Stimulated activated CD4-positive, alpha-beta T cell treated with anti-CD3 and anti-CD28 coated beads, Interleukin-15, amount 100 ng/mL, for 1 hour (primary cell): Measurements from ENCODE around the gene EFCAB5.
A peak's percentile ranks its signal among the peaks of the same experiment; 100 is the strongest.
"Not testable (repeated sequence)": the region's sequence is repeated elsewhere in the genome, so short reads cannot be mapped to it uniquely, and the experiment has no call there.

Source experiments
- DNase-seq, 2 donors: peaks; one replicate each; pipeline ENCODE4 v3.0.0-alpha.2; 2020; ENCODE audit warnings: low read depth in 1 of 2, low spot score in 1 of 2

The EFCAB5 gene

DNA sequence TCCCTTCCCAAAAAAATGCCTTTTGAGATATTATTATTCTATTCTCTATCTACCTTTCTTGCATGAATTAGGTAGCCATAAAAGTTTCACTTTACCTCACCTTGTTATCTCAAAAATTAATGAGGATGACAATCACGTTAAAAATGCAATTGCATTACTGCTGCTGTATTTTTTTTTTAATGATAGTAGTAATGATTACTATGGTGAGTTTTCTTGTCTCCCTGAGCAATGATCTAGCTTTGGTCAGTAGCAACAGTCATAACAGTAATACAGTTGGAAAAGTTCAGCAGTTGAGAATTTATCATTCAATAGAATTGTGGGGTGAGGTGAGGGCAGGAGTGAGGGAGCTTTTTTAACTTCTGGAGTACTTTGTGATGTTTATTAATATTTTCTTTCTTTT is at the start of gene EFCAB5:
TSS of gene EFCAB5 (plus strand) at position 301 of the 400 bp plus-strand sequence. CDS start 163 bp downstream, outside the sequence.
- no peak for DNase-seq

DNA sequence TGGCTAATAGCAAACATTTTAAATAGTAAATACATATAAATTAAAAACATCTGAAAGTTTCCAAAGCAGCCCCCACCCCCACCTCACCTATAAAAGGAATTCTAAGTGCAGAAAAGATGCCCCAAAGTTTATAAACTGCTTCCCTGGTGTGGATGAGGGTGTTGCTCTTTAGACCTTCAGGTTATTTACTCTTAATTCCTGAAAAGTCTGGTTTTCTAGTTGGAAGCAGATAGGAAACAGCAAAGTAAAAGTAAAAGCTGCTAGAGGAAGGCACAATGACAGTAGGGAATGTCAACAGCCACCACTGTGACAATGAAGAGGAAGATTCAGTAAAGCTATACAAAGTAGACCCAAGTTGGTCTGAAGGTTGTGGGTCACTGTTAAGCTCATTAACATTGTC is 49.2 kb upstream of the EFCAB5 start:
- DNase-seq = no peak

DNA sequence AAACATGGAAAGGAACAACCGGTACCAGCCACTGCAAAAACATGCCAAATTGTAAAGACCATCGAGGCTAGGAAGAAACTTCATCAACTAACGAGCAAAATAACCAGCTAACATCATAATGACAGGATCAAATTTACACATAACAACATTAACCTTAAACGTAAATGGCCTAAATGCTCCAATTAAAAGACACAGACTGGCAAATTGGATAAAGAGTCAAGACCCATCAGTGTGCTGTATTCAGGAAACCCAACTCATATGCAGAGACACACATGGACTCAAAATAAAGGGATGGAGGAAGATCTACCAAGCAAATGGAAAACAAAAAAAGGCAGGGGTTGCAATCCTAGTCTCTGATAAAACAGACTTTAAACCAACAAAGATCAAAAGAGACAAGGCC is 44.3 kb upstream of the EFCAB5 start:
- not testable (repeated sequence) for DNase-seq

DNA sequence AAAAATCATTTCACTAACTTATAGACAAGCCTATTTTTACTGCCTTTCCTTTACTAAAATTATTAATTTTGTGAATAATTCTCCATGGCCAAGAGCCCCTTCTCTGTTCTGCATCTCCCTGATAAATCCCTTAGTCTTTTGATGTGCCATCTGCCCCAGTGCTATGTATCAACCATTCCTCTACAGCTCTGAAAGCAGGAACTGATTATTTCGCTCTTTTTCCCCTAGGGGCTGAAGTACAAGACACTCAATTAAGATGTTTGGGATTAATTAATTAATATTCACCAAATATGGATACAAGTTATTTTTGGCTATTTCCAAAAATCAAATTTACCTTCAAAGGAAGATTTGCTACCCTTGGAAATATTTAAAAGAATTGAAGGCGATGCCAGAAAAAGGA is 38.0 kb upstream of the EFCAB5 start:
- DNase-seq = no peak

DNA sequence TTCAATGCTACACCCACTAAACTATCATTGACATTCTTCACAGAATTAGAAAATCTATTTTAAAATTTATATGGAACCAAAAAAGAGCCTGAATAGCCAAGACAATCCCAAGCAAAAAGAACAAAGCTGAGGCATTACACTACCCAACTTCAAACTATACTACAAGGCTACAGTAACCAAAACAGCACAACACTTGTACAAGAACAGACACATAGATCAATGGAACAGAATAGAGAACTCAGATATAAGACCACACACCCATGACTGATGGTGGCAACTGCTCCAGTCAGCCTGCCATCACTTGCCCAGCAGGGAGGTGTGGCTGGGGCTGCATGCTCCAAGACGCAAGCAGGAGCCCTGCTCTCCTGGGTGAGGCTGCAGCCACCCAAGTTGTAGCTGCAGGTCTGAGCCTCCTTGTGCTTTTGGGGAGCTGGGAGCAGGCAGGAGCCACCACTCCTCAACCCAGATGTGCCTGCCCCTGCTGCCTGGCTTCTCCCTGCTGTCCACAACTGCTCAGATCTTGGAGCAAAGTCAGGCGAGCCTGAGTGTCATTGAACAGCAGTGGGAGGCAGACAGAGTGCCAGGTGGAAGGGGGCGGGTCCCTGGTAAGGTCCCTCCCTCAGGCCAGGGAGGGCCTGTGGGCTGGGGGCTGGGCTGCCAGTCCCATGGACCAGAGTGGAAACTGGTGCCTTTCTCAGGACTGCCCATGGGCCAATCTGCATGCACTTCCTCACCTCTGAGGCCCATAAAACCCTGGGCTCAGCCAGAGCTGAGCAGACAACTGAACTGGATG is 36.2 kb upstream of the EFCAB5 start:
- DNase-seq = no peak

DNA sequence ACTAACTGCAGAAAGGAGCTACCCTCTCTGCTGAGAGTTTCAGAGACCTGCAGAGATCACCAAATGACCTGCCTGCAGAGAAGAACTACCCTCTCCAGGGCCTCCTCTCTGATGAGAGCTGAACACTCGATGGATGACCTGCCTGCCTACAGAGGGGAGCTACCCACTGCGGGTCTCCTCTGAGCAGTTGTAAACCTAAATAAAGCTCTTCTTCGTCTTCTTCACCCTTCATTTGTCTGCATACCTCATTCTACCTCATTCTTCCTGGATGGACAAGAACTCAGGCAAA is 35.6 kb upstream of the EFCAB5 start:
- DNase-seq = no peak

DNA sequence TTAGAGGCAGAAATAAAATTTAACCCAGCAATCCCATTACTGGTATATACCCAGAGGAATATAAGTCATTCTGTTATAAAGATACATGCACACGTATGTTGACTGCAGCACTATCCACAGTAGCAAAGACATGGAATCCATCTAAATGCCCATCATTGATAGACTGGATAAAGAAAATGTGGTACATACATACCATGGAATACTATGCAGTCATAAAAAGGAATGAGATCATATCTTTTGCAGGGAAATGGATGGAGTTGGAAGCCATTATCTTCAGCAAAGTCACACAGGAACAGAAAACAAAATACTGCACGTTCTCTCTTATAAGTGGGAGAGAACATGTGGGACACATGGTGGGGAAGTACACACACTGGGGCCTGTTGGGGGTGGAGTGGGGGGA is 34.5 kb upstream of the EFCAB5 start:
- DNase-seq = no peak

DNA sequence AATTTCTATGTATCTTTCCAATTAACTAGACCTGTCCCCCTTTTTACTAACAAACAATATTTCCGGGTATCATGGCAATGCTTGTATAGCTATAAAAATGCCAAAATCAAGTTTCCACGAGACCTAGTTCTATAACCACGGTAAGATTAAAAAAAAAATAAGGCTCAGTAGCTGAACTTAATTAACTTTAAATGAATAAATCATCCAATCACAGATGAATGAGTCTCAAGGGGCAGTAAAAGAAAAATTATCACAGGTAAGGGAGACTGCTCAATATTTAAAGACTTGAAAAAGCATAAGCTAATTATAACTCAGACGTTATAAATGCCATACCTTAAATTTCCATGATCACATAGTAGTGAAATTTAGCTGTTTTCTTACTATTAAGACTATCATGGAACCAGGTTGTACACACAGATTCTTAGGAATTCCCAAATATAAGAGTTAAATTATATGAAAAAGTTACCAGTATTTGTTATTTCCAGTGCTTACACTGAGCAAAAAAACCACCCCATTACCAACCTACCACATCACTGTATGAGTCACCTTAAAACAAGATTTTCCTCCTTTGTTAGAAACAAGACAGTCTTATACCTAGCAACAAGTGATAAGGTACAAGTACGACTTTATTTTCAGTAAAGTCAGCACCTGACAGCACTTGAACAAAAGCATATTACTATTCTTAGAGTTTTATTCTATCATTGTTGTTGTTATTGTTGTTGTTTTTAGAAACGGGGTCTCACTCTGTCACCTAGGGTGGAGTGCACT is 32.0 kb upstream of the EFCAB5 start:
- DNase-seq = no peak

DNA sequence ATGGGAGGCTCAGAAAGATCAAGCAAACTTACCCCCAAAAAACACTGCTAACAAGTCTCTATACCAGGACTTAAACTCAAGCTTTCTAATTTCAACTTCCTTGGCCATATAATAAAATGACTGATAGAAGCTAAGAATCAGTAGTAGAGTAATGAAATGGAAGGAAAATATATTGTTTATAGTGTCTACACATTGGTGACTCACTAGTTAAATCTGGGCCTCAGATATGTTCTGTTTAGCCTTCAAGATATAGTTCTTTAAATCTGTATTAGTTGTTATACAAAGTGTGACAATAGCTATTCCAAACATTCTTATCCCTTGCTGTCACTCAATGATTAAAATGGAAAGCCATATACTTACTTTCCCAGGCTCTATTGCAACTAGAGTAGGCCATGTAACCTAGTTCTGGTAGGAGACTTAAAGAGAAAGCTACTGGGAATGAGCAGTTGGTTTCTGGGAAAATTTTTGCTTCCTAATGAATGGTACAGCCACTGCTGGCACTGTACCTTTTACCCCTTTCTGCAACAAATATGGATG is 29.7 kb upstream of the EFCAB5 start:
- no peak for DNase-seq

DNA sequence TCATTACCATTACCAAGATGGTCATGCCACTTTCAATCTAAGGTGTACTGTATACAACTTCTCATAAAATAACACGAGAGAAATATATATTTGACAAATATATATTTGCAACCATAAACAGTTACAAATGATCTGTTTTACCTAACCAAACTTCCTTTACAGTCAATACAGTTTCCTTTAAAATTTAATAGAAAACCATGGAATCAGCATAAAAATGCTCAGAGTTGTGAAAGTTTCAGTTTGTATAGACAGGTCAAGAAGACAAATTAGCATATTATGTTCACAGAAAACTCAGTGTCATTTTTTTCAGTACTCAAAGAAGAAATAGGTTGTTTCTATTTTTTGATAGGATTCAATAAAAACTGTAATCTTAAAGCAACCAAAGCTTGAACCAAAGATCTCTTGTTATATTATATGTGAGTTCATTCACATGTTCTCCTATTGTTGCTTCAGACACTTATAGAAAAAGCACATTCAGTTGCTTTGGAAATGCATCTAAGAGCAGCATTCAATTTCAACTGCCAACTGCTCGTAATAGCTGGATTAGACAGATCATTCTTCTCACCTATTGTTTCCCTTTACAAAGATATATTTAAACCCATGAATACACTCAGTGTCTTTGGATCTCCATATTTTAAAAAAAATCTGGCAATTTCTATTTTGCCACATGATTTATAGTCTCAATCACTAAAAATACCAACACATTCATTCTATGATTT is 26.5 kb upstream of the EFCAB5 start:
- no peak for DNase-seq

DNA sequence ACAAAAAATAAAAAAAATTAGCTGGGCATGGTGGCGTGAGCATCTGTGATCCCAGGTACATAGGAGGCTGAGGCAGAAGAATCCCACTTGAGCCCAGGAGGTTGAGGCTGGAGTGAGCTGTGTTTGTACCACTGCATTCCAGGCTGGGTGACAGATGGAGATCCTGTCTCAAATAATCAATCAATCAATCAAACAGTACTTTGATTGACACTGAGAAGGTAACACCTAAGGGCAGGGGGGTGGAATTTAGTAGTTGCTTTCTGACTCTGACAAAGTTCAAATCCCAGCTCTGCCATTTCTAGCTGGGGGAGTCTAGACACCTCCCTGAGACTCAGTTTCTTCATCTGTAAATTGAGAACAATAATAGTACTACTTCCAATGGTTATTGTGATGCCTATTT is 23.4 kb upstream of the EFCAB5 start:
- no peak for DNase-seq

DNA sequence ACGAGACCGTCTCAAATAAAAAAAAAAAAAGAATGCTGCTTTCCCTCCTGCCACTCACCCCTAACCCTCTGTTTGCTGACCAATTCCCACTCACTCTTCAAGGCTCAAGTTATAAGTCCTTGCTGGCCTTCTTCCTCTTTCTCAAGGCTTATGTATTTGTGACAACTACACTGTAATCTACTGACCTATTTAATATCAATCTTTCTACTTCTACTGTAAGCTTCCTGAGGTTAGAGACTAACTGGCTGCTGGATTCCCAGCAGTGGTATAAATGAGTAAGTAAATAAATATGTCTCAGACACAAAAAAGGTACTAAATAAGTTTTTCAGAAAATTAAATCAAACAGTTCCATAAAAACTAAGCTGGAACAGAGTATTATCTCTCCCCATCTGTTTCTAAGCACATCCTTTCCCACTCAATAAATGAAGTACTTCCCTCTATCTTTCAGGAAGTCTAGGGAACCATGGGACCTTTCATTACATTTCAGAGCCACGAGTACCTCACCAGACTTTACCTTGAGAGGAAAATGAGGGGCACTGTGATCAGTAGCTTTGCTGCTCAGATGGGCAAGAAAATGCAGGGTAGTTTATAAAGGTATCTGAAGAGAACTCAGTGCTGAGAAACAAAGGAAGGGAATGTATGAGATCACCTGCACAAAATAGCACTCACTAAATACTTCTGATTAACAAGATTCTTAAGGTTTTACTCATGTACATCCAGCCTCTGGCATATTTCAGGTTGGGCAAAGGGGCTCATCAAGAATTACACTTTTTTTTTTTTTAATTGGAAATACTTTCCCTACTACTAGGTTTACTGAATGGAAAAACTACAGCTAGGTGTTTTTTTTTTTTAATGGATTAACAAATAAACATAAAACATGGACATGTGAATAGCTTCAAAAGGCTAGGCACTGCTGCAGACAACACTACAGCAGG is 22.2 kb upstream of the EFCAB5 start:
- no peak for DNase-seq

DNA sequence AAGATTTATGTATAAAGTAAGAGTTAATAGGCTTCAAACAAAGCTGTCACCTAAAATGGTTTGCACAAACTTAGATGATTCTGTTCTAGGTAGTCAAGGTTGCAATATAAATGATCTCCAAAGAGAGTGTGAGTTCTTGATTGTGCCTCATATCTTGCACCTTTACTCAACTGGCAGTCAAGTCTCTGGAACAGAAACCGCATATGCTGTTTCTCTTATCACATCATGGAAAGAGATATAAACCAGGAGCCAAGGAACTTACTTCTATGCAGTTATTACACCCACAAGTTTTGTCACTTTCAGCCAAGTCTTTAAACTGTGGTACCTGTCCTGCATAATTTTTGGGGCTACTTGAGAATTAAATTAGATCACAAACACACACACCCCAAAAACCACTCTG is 16.6 kb upstream of the EFCAB5 start:
- DNase-seq = no peak

DNA sequence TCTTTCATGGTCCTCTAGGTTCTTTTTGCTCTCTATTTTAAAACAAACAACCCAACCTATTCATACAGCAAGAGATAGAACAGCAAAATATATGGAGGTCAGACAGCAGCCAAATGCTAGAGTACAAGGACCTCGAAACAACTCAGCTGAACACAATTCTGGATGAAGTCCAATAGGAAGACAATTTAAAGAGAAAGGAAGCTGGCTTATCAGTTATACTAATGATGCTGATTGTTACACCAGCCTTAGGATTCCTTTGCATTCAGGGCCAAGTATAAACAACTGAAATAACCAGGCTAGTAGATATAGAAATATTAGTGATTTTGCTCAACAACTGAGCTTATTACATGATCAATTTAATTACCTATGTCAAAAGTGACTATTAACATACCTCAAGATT is 13.9 kb upstream of the EFCAB5 start:
- no peak for DNase-seq

DNA sequence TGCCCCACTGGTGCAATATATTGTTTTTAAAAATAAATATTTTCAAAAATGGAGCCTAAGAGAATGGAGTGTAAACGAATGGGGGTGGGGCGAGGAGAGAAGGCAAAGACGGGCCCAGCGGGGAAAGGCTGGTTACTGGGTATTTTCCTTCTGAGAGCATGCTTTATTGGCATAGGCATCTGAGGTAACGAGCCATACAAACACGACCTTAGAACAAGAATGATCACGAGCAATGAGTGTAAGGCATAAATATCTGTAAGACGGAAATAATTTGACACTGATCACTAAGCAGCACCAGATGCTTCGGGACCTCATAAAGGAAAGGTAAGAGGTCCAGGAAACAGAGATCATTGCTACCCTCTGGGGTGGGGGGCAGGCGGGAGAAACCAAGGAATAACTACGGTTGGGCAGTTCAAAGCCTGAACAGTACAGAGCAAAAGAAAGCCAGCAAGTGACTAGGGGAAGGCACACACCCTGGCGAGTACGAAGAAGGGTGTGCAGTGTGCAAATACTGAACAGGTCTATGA is 12.4 kb upstream of the EFCAB5 start:
- DNase-seq = no peak

DNA sequence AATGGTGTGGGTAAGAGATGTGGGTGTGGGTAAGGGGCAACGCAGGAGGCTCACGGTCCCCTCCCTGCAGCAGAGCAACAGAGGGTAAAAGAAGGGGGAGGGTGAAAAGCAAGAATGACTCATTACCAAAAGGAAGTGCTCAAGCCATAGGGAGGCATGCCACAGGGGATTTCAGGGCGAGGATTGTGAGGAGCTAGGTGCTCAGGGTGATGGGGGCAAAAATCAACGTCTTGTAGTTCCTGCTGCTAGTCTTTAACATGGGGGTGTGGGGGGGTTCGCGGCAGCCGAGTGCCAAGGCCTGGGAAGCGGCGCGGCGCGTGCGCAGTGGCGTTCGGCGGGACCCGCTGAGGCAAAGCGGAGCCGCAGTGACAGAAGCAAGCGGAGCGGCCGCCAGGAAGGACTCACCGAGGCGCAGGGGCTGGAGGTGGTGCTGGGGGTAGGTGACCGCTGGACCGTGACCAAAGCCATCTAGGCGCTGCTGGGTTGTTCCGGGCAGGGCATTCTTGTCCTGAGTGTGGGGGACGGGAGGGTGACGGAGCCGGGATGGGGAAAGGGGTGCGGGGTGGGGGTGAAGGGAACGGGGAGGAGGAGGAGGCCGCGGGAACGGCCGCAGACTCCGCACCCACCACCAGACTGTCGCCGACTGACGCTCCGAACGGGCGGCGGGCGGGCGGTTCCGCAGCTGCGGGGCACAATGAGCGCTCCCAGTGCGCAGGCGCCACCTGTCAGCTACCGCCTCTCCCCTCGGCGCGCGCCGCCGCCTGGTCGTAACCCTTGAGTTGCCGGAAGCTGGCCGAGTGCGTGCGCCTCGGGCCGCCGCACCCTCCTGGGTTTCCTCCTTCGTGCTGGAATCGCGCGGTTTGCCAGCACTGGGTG is 11.7 kb upstream of the EFCAB5 start, which contains the start of gene SSH2:
TSS of gene SSH2 (minus strand) at position 696 of the 876 bp plus-strand sequence. CDS start at position 468, 228 bp downstream.
- peak; percentile 75 to 81 for DNase-seq

DNA sequence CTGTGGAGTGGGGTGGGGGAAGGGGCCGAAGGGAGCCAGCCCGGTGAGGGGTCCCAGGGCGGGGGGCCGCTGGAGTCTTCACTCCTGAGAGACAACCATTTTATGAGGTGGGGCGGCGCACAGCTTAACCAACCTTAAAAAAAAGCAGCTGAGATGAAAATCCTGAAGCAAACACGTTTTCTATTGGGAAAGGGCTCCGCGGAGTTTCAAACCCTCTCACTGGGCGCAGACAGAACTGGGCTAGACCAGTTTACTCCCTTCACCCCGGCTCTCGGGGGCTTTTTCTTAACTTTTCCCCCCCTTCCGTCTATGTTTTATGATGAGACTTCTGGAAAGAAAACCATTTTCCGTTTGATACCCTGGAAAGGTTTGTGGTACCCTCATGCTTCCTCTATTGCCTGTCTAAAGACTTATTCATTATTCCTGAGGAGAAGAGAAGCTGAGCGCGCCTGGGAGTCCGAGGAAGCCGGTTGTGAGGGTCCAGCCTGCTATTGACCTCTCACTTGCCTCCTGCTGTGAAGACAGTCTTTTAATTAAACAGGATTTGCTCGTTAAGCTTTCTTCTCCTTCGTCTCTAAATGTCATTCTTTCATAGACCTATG is 10.9 kb upstream of the EFCAB5 start:
- DNase-seq = no peak

DNA sequence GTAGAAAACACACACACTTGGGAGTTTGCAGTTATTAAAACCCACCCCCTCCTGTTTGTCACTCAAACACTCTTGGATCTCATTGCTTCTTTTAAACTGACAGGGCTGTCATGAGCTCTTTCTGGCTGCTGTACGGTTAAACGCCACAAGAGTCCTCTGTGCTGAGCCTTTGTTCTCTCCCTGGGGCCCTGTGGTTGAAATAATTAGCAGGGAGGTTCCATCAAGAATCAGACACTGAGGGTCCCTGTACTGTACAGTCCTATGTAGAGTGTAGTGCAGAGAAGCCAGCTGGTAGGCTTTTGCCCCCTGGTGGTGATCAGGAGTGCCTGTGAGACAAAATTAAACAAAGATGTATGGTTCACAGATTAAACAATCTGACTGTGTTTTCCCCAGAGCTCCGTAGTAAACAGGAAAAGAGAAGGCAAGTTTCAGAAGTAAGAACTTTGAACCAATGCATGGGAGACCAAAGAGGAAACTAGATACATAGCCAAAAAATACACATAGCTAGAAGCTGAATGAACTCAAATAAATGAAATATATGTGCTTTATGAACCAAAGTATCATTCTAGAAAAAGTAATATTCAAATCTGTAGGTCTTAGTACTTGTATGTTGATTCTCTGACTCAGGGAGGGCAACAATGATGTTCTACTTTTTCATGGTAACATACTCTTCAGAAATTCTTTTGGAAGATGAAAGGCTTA is 10.1 kb upstream of the EFCAB5 start:
- DNase-seq = peak; percentile 24 to 41
